H1 (cell line): ENCODE data around the gene NUFIP2. TPM values are rescaled to one million over a fixed set of nuclear protein-coding genes. Genes with fewer than 3 reads are reported as not detected.

Source experiments
- BCL11A ChIP-seq, 2 experiments: IDR thresholded peaks; one replicate each; pipeline ENCODE4 v1.6.1; 2011; ENCODE audit warnings: low read depth in 2 of 2, low read length in 2 of 2, mild to moderate bottlenecking in 2 of 2
- CBX5 ChIP-seq: fragments of 300-800, 300-1000 bp; sonication (generic); IDR thresholded peaks from 2 replicates; pipeline ENCODE4 v1.7.1; 2016; ENCODE audit warnings: antibody characterized with exemption, low read length, low read depth
- CTBP2 ChIP-seq: IDR thresholded peaks from 2 replicates; pipeline ENCODE4 v1.7.0; 2011; ENCODE audit warnings: borderline replicate concordance, mild to moderate bottlenecking, moderate library complexity, mixed read lengths, low read length; ENCODE audit not compliant: insufficient read depth, insufficient read length
- EGR1 ChIP-seq: IDR thresholded peaks from 2 replicates; pipeline ENCODE4 v1.6.1; 2011; ENCODE audit warnings: low read depth, low read length, borderline replicate concordance
- HDAC6 ChIP-seq: IDR thresholded peaks from one replicate; pipeline ENCODE4 v1.7.1; 2012; ENCODE audit warnings: low read depth, mild to moderate bottlenecking, inconsistent platforms, low read length, moderate library complexity
- JUND ChIP-seq: IDR thresholded peaks from 2 replicates; pipeline ENCODE4 v1.6.1; 2011; ENCODE audit warnings: mild to moderate bottlenecking, improper control_type of control experiment, low read length
- KDM1A ChIP-seq: fragments of 200-600, 300-600 bp; sonication (generic); IDR thresholded peaks from 2 replicates; pipeline ENCODE4 v1.7.1; 2016; ENCODE audit warnings: mild to moderate bottlenecking, low read length, borderline replicate concordance
- KDM5A ChIP-seq: fragments of 200-600 bp; IDR thresholded peaks from 2 replicates; pipeline ENCODE4 v1.7.1; 2012; ENCODE audit warnings: mild to moderate bottlenecking, low read length, inconsistent platforms, mixed read lengths
- SIRT6 ChIP-seq: IDR thresholded peaks from one replicate; pipeline ENCODE4 v1.7.1; 2012; ENCODE audit warnings: low read length, inconsistent platforms
- SP2 ChIP-seq: IDR thresholded peaks from 2 replicates; pipeline ENCODE4 v1.6.1; 2012; ENCODE audit warnings: mild to moderate bottlenecking, low read length, inconsistent platforms
- USF2 ChIP-seq: IDR thresholded peaks from 2 replicates; pipeline ENCODE4 v1.6.1; 2011; ENCODE audit warnings: low read length, improper control_type of control experiment
- polyA plus RNA-seq, 7 experiments: library from polyadenylated mRNA; depleted of rRNA in 3 of 7; stranded (reverse) in 5 of 7; unstranded in 2 of 7; fragments of >200 nt in 5 of 7; fragments of 200-250 nt in 2 of 7; gene quantifications; 1 replicate in 5 of 7; 2 replicates in 1 of 7; 4 replicates in 1 of 7; pipeline versions ENCODE4 v1.2.1 to v1.2.3, GENCODE V29; 2011 to 2013; ENCODE audit warnings: missing spikeins in 2 of 7, mixed read lengths in 2 of 7
- total RNA-seq: library from RNA; stranded (reverse); fragmentation: NEBNext Ultra II Directional; extraction: Animal tissue kit (Norgen Biotek cat#: 25700); gene quantifications from 2 replicates; pipeline ENCODE4 v1.2.1, GENCODE V29; 2021
- TF ChIP-seq, protein P1 (sequence below): fragments of 300-600 bp; sonication (generic); IDR thresholded peaks from 2 replicates; pipeline ENCODE4 v1.7.1; 2012; ENCODE audit warnings: low read length, moderate library complexity, mild to moderate bottlenecking, inconsistent platforms; ENCODE audit not compliant: insufficient replicate concordance

The NUFIP2 gene
- total and polyA plus RNA-seq, 2 of the 8 experiments (the other 6 are each of a cell fraction or from before 2014, with no cell fraction given): 65.9 to 118 TPM

GRCh38 chr17:29235904-29236303 lies 58.0 kb downstream of the NUFIP2 start (continued):
- TF ChIP-seq, protein P1, sequence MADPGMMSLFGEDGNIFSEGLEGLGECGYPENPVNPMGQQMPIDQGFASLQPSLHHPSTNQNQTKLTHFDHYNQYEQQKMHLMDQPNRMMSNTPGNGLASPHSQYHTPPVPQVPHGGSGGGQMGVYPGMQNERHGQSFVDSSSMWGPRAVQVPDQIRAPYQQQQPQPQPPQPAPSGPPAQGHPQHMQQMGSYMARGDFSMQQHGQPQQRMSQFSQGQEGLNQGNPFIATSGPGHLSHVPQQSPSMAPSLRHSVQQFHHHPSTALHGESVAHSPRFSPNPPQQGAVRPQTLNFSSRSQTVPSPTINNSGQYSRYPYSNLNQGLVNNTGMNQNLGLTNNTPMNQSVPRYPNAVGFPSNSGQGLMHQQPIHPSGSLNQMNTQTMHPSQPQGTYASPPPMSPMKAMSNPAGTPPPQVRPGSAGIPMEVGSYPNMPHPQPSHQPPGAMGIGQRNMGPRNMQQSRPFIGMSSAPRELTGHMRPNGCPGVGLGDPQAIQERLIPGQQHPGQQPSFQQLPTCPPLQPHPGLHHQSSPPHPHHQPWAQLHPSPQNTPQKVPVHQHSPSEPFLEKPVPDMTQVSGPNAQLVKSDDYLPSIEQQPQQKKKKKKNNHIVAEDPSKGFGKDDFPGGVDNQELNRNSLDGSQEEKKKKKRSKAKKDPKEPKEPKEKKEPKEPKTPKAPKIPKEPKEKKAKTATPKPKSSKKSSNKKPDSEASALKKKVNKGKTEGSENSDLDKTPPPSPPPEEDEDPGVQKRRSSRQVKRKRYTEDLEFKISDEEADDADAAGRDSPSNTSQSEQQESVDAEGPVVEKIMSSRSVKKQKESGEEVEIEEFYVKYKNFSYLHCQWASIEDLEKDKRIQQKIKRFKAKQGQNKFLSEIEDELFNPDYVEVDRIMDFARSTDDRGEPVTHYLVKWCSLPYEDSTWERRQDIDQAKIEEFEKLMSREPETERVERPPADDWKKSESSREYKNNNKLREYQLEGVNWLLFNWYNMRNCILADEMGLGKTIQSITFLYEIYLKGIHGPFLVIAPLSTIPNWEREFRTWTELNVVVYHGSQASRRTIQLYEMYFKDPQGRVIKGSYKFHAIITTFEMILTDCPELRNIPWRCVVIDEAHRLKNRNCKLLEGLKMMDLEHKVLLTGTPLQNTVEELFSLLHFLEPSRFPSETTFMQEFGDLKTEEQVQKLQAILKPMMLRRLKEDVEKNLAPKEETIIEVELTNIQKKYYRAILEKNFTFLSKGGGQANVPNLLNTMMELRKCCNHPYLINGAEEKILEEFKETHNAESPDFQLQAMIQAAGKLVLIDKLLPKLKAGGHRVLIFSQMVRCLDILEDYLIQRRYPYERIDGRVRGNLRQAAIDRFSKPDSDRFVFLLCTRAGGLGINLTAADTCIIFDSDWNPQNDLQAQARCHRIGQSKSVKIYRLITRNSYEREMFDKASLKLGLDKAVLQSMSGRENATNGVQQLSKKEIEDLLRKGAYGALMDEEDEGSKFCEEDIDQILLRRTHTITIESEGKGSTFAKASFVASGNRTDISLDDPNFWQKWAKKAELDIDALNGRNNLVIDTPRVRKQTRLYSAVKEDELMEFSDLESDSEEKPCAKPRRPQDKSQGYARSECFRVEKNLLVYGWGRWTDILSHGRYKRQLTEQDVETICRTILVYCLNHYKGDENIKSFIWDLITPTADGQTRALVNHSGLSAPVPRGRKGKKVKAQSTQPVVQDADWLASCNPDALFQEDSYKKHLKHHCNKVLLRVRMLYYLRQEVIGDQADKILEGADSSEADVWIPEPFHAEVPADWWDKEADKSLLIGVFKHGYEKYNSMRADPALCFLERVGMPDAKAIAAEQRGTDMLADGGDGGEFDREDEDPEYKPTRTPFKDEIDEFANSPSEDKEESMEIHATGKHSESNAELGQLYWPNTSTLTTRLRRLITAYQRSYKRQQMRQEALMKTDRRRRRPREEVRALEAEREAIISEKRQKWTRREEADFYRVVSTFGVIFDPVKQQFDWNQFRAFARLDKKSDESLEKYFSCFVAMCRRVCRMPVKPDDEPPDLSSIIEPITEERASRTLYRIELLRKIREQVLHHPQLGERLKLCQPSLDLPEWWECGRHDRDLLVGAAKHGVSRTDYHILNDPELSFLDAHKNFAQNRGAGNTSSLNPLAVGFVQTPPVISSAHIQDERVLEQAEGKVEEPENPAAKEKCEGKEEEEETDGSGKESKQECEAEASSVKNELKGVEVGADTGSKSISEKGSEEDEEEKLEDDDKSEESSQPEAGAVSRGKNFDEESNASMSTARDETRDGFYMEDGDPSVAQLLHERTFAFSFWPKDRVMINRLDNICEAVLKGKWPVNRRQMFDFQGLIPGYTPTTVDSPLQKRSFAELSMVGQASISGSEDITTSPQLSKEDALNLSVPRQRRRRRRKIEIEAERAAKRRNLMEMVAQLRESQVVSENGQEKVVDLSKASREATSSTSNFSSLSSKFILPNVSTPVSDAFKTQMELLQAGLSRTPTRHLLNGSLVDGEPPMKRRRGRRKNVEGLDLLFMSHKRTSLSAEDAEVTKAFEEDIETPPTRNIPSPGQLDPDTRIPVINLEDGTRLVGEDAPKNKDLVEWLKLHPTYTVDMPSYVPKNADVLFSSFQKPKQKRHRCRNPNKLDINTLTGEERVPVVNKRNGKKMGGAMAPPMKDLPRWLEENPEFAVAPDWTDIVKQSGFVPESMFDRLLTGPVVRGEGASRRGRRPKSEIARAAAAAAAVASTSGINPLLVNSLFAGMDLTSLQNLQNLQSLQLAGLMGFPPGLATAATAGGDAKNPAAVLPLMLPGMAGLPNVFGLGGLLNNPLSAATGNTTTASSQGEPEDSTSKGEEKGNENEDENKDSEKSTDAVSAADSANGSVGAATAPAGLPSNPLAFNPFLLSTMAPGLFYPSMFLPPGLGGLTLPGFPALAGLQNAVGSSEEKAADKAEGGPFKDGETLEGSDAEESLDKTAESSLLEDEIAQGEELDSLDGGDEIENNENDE: no peak
- TF ChIP-seq USF2: no peak
- no peak for TF ChIP-seq SIRT6
- no peak for TF ChIP-seq CTBP2
- no peak for TF ChIP-seq SP2
- no peak for TF ChIP-seq KDM5A
- no peak for TF ChIP-seq KDM1A
- TF ChIP-seq HDAC6: no peak
- no peak for TF ChIP-seq CBX5
- TF ChIP-seq JUND: no peak
- no peak for TF ChIP-seq EGR1
- TF ChIP-seq BCL11A (IDR thresholded peaks at IDR 0.05; ENCODE audit: low read depth in 2 of 2, low read length in 2 of 2): no peak
